Esophagus muscularis mucosa (tissue), 4 donors: ENCODE measurements around the gene MAU2.

Experiments used
- CTCF ChIP-seq, 3 experiments: fragments of 200-600 bp in 2 of 3; fragments of 450-650 bp in 1 of 3; sonication (generic) in 2 of 3; IDR thresholded peaks; one replicate each; pipeline ENCODE4 v1.5.1; 2017 to 2019; ENCODE audit warnings: antibody characterized with exemption in 3 of 3, mild to moderate bottlenecking in 2 of 3, moderate library complexity in 1 of 3
- EP300 ChIP-seq: sonication (generic); formaldehyde crosslinking; IDR thresholded peaks from one replicate; pipeline ENCODE4 v1.6.1; 2017; ENCODE audit warnings: antibody characterized with exemption
- POLR2A ChIP-seq: fragments of 450-650 bp; IDR thresholded peaks from one replicate; pipeline ENCODE4 v1.6.1; 2017; ENCODE audit warnings: antibody characterized with exemption, moderate library complexity, mild to moderate bottlenecking, low read depth
- POLR2AphosphoS5 ChIP-seq, 2 donors: sonication (generic); formaldehyde crosslinking; IDR thresholded peaks; one replicate each; pipeline ENCODE4 v1.6.1; 2017; ENCODE audit warnings: antibody characterized with exemption in 2 of 2

DNA sequence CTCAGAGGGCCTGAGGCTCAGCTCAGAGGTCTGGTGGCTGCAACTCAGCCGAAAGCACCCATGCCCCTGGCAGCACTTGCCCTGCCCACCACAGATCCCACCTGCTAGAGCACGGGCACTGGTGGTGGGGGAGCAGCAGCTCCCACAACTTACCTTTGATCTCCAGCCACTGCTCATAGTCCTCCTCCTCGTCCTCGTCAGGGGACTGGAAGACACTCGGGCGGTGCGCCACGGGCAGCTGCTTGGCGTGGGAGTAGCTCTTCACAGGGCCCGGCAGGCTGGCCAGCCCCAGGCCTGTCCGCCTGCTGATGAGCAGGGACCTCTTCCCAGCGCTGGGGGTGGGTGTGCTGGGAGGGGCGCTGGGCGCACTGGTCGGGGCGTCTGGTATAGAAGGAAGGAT lies 14.9 kb upstream of the MAU2 start:
- TF ChIP-seq POLR2A (no peak), POLR2AphosphoS5 (IDR thresholded peaks at IDR 0.05) (no peak), CTCF (IDR thresholded peaks at IDR 0.05) (no peak), EP300 (no peak)
